Suprapubic skin (tissue), 4 donors: ENCODE results near the gene RNF8.

Experiments used
- CTCF ChIP-seq, 2 donors: fragments of 200-600 bp in 1 of 2; fragments of 450-650 bp in 1 of 2; sonication (generic) in 1 of 2; IDR thresholded peaks; one replicate each; pipeline ENCODE4 v1.5.1; 2016 to 2019; ENCODE audit warnings: antibody characterized with exemption in 2 of 2, mild to moderate bottlenecking in 1 of 2, moderate library complexity in 1 of 2
- EP300 ChIP-seq: sonication (generic); formaldehyde crosslinking; IDR thresholded peaks from one replicate; pipeline ENCODE4 v1.6.1; 2017; ENCODE audit warnings: antibody characterized with exemption
- POLR2A ChIP-seq, 2 donors: fragments of 450-650 bp; IDR thresholded peaks; one replicate each; pipeline ENCODE4 v1.6.1; 2017; ENCODE audit warnings: antibody characterized with exemption in 2 of 2, mild to moderate bottlenecking in 2 of 2, moderate library complexity in 2 of 2
- POLR2AphosphoS5 ChIP-seq, 3 donors: sonication (generic); formaldehyde crosslinking; IDR thresholded peaks; one replicate each; pipeline ENCODE4 v1.6.1; 2017; ENCODE audit warnings: antibody characterized with exemption in 3 of 3

- TF ChIP-seq POLR2AphosphoS5 (IDR thresholded peaks at IDR 0.05) (no peak), CTCF (IDR thresholded peaks at IDR 0.05) (no peak), EP300 (no peak), POLR2A (IDR thresholded peaks at IDR 0.05) (no peak)
These were observed 22.7 kb upstream of the RNF8 start for GRCh38 chr6:37331047-37331446.
